ENCODE results near the gene CRB1. TPM values are rescaled to one million over a fixed set of nuclear protein-coding genes. Genes with fewer than 3 reads are reported as not detected.

Gene CRB1
- total and polyA plus RNA-seq, 8 donors = under 0.01 to 0.20 (median 0.09) TPM; not detected in 4

GRCh38 chr1:197366996-197367395, 98.9 kb downstream of the CRB1 start:
- TF ChIP-seq CTCF (IDR thresholded peaks at IDR 0.05) = no peak
- no peak for FAIRE-seq
- H3K4me1 ChIP-seq = no peaks in the 10 kb centered on the region
- no peak for DNase-seq
- no peaks in the 10 kb centered on the region for H3K36me3 ChIP-seq
- 85 to 94% methylated on average over 2 of the region's 2 CpGs for whole genome bisulfite sequencing, 2 donors
- no peak for ATAC-seq
- no peak overlapping the region for H3K4me3 ChIP-seq
- no peaks in the 10 kb centered on the region for H3K9me3 ChIP-seq
- no peak overlapping the region for H3K27ac ChIP-seq
- H3K27me3 ChIP-seq = no peaks in the 10 kb centered on the region
- intact Hi-C loops (cut with DNase I) = no loop called here

GRCh38 chr1:197367627-197368026, 99.6 kb downstream of the CRB1 start:
- DNase-seq (no peak), FAIRE-seq (no peak), ATAC-seq (no peak)
- no peaks in the 10 kb centered on the region for H3K9me3 ChIP-seq
- no peaks in the 10 kb centered on the region for H3K36me3 ChIP-seq
- no peak overlapping the region for H3K4me3 ChIP-seq
- H3K4me1 ChIP-seq = no peaks in the 10 kb centered on the region
- TF ChIP-seq CTCF (IDR thresholded peaks at IDR 0.05) = no peak
- WGBS, 2 donors = 85 to 88% methylated on average over 7 of the region's 7 CpGs
- intact Hi-C loops (cut with DNase I) = no loop called here
- no peak overlapping the region for H3K27ac ChIP-seq
- no peaks in the 10 kb centered on the region for H3K27me3 ChIP-seq

GRCh38 chr1:197374428-197374827, 106.4 kb downstream of the CRB1 start:
- 70 to 77% methylated on average over 1 of the region's 1 CpG for WGBS, 2 donors
- Histone ChIP-seq H3K9me3 (no peaks in the 10 kb centered on the region), H3K4me1 (no peaks in the 10 kb centered on the region), H3K27me3 (no peaks in the 10 kb centered on the region), H3K27ac (no peak overlapping the region), H3K36me3 (no peaks in the 10 kb centered on the region), H3K4me3 (no peak overlapping the region)
- intact Hi-C loops (cut with DNase I) = no loop called here
- no peak for TF ChIP-seq CTCF (IDR thresholded peaks at IDR 0.05)
- DNase-seq (no peak), ATAC-seq (no peak), FAIRE-seq (no peak)

GRCh38 chr1:197384471-197384870, 116.4 kb downstream of the CRB1 start:
- TF ChIP-seq CTCF (IDR thresholded peaks at IDR 0.05) = no peak
- DNase-seq = no peak
- H3K27ac ChIP-seq = no peak overlapping the region
- 60 to 70% methylated on average over 6 of the region's 6 CpGs for WGBS, 2 donors
- H3K9me3 ChIP-seq = no peaks in the 10 kb centered on the region
- H3K4me1 ChIP-seq = no peaks in the 10 kb centered on the region
- FAIRE-seq = no peak
- no peak overlapping the region for H3K4me3 ChIP-seq
- intact Hi-C loops (cut with DNase I) = no loop called here
- no peak for ATAC-seq
- no peaks in the 10 kb centered on the region for H3K27me3 ChIP-seq
- no peaks in the 10 kb centered on the region for H3K36me3 ChIP-seq

GRCh38 chr1:197388801-197389200, 120.7 kb downstream of the CRB1 start:
- Histone ChIP-seq H3K27ac (no peak overlapping the region), H3K4me3 (no peak overlapping the region), H3K27me3 (no peaks in the 10 kb centered on the region), H3K36me3 (no peaks in the 10 kb centered on the region), H3K4me1 (no peaks in the 10 kb centered on the region), H3K9me3 (no peaks in the 10 kb centered on the region)
- intact Hi-C loops (cut with DNase I) = no loop called here
- no peak for TF ChIP-seq CTCF (IDR thresholded peaks at IDR 0.05)
- ATAC-seq (no peak), DNase-seq (no peak), FAIRE-seq (no peak)
- WGBS, 2 donors = 99 to 100% methylated on average over 1 of the region's 1 CpG
